Activated naive CD8-positive, alpha-beta T cell treated with anti-CD3 and anti-CD28 coated beads, Interleukin-2, amount 50 U/mL, for 24 hours (primary cell): Measurements from ENCODE around the gene TAPBP.
"Not testable (repeated sequence)": the region's sequence is repeated elsewhere in the genome, so short reads cannot be mapped to it uniquely, and the experiment has no call there.

ENCODE experiments used
- ATAC-seq: fragments of 150-1000 bp; cut with Tn5 transposase; one replicate; pipeline ENCODE4 v1.10.0; 2021
- DNase-seq: peaks from one replicate; pipeline ENCODE4 v3.0.0; 2021
- H3K27ac Mint-ChIP-seq: one replicate; pipeline ENCODE4 v1.8.0; 2021; ENCODE audit warnings: mild to moderate bottlenecking, mixed read lengths
- H3K27me3 Mint-ChIP-seq: one replicate; pipeline ENCODE4 v1.8.0; 2021; ENCODE audit warnings: mixed read lengths
- H3K36me3 Mint-ChIP-seq: one replicate; pipeline ENCODE4 v1.8.0; 2021; ENCODE audit warnings: low read depth, mixed read lengths
- H3K4me1 Mint-ChIP-seq: one replicate; pipeline ENCODE4 v1.8.0; 2021; ENCODE audit warnings: mixed read lengths
- H3K4me3 Mint-ChIP-seq: one replicate; pipeline ENCODE4 v1.8.0; 2021; ENCODE audit warnings: mild to moderate bottlenecking, moderate library complexity, mixed read lengths
- H3K9me3 Mint-ChIP-seq: one replicate; pipeline ENCODE4 v1.8.0; 2021; ENCODE audit warnings: mixed read lengths

TAPBP gene

GRCh38 chr6:33262490-33262889 lies 51.4 kb downstream of the TAPBP start:
- not testable (repeated sequence) for H3K4me3 Mint-ChIP-seq, ATAC-seq, DNase-seq, H3K4me1 Mint-ChIP-seq, H3K27ac Mint-ChIP-seq, H3K27me3 Mint-ChIP-seq, H3K9me3 Mint-ChIP-seq
- H3K36me3 Mint-ChIP-seq, result peaks cover 58% of the 10 kb centered on the region

GRCh38 chr6:33259032-33259431 lies 54.8 kb downstream of the TAPBP start:
- H3K27ac Mint-ChIP-seq, result no peak overlapping the region
- no peak for ATAC-seq
- no peaks in the 10 kb centered on the region for H3K27me3 Mint-ChIP-seq
- H3K4me3 Mint-ChIP-seq, result no peak overlapping the region
- H3K9me3 Mint-ChIP-seq, result no peaks in the 10 kb centered on the region
- H3K4me1 Mint-ChIP-seq, result no peaks in the 10 kb centered on the region
- DNase-seq, result no peak
- peaks cover 38% of the 10 kb centered on the region for H3K36me3 Mint-ChIP-seq

GRCh38 chr6:33254591-33254990 lies 59.3 kb downstream of the TAPBP start:
- DNase-seq (no peak), ATAC-seq (no peak)
- no peaks in the 10 kb centered on the region for H3K27me3 Mint-ChIP-seq
- H3K4me3 Mint-ChIP-seq, result no peak overlapping the region
- H3K9me3 Mint-ChIP-seq, result no peaks in the 10 kb centered on the region
- peaks cover 30% of the 10 kb centered on the region for H3K4me1 Mint-ChIP-seq
- H3K36me3 Mint-ChIP-seq, result peaks cover 35% of the 10 kb centered on the region
- H3K27ac Mint-ChIP-seq, result no peak overlapping the region

GRCh38 chr6:33252759-33253158 lies 61.1 kb downstream of the TAPBP start:
- Mint-ChIP-seq H3K4me3 (no peak overlapping the region), H3K9me3 (no peaks in the 10 kb centered on the region), H3K27me3 (no peaks in the 10 kb centered on the region), H3K27ac (peak overlapping the region; percentile 17), H3K4me1 (peaks cover 44% of the 10 kb centered on the region), H3K36me3 (peaks cover 27% of the 10 kb centered on the region)
- no peak for ATAC-seq
- DNase-seq, result no peak

- Mint-ChIP-seq H3K4me1 (peaks cover 44% of the 10 kb centered on the region), H3K4me3 (peak overlapping the region; percentile 13), H3K27ac (peak overlapping the region; percentile 41), H3K9me3 (no peaks in the 10 kb centered on the region), H3K36me3 (peaks cover 24% of the 10 kb centered on the region), H3K27me3 (peaks cover 1% of the 10 kb centered on the region)
- ATAC-seq (no peak), DNase-seq (no peak)
These were observed 62.4 kb downstream of the TAPBP start for GRCh38 chr6:33251395-33252012.

- Mint-ChIP-seq H3K36me3 (peaks cover 24% of the 10 kb centered on the region), H3K4me1 (peaks cover 44% of the 10 kb centered on the region), H3K9me3 (no peaks in the 10 kb centered on the region), H3K27ac (peak overlapping the region; percentile 94), H3K27me3 (peaks cover 4% of the 10 kb centered on the region), H3K4me3 (peak overlapping the region; percentile 90)
- DNase-seq (no peak), ATAC-seq (no peak)
These were observed 63.1 kb downstream of the TAPBP start for GRCh38 chr6:33250731-33251130.

GRCh38 chr6:33249732-33250630 lies 63.9 kb downstream of the TAPBP start:
- Mint-ChIP-seq H3K4me1 (peaks cover 44% of the 10 kb centered on the region), H3K36me3 (peaks cover 24% of the 10 kb centered on the region), H3K27me3 (peaks cover 4% of the 10 kb centered on the region), H3K4me3 (peak overlapping the region; percentile 90), H3K27ac (peak overlapping the region; percentile 94), H3K9me3 (no peaks in the 10 kb centered on the region)
- ATAC-seq, result no peak
- DNase-seq, result peak; percentile 19
